Endodermal cell (in vitro differentiated cells): ENCODE measurements around the gene PAK1IP1. TPM values are rescaled to one million over a fixed set of nuclear protein-coding genes. Genes with fewer than 3 reads are reported as not detected.
A peak's percentile ranks its signal among the peaks of the same experiment; 100 is the strongest.

Experiments used
- DNase-seq: peaks from one replicate; pipeline ENCODE4 v3.0.0-alpha.2; 2017
- H3K27ac ChIP-seq: 2 replicates; pipeline ENCODE4 v1.5.1; 2013; ENCODE audit warnings: mild to moderate bottlenecking, low read depth, low read length, moderate library complexity
- H3K27me3 ChIP-seq: 2 replicates; pipeline ENCODE4 v1.6.1; 2013; ENCODE audit warnings: mild to moderate bottlenecking, low read length, moderate library complexity; ENCODE audit not compliant: insufficient read depth, control insufficient read depth, poor library complexity, severe bottlenecking
- H3K36me3 ChIP-seq: 2 replicates; pipeline ENCODE4 v1.7.0; 2013; ENCODE audit warnings: mild to moderate bottlenecking, low read length, moderate library complexity; ENCODE audit not compliant: control insufficient read depth, insufficient read depth
- H3K4me1 ChIP-seq: one replicate; pipeline ENCODE4 v1.7.0; 2013; ENCODE audit warnings: low read length; ENCODE audit not compliant: control insufficient read depth, insufficient read depth
- H3K4me3 ChIP-seq: 2 replicates; pipeline ENCODE4 v1.5.1; 2013; ENCODE audit warnings: mild to moderate bottlenecking, low read length, moderate library complexity
- H3K9ac ChIP-seq: 2 replicates; pipeline ENCODE4 v1.6.1; 2013; ENCODE audit warnings: mild to moderate bottlenecking, low read length, moderate library complexity; ENCODE audit not compliant: poor library complexity, severe bottlenecking; ENCODE audit errors: extremely low read depth
- H3K9me3 ChIP-seq: 2 replicates; pipeline ENCODE4 v1.6.1; 2013; ENCODE audit warnings: mild to moderate bottlenecking, low read length, moderate library complexity; ENCODE audit not compliant: control insufficient read depth
- H3K27ac Mint-ChIP-seq: 2 replicates; pipeline ENCODE4 v1.8.0; 2020; ENCODE audit warnings: mixed read lengths
- H3K27me3 Mint-ChIP-seq: 2 replicates; pipeline ENCODE4 v1.8.0; 2021; ENCODE audit warnings: mild to moderate bottlenecking, mixed read lengths; ENCODE audit not compliant: insufficient read depth
- H3K36me3 Mint-ChIP-seq: 2 replicates; pipeline ENCODE4 v1.8.0; 2020; ENCODE audit warnings: low read depth, mixed read lengths
- H3K4me1 Mint-ChIP-seq: 2 replicates; pipeline ENCODE4 v1.8.0; 2020; ENCODE audit warnings: mixed read lengths
- H3K4me3 Mint-ChIP-seq: 2 replicates; pipeline ENCODE4 v1.8.0; 2020; ENCODE audit warnings: mild to moderate bottlenecking, moderate library complexity, mixed read lengths
- H3K9me3 Mint-ChIP-seq: 2 replicates; pipeline ENCODE4 v1.8.0; 2020; ENCODE audit warnings: mild to moderate bottlenecking, mixed read lengths
- CTCF ChIP-seq: fragments of 200-600 bp; sonication (generic); conservative IDR thresholded peaks from 2 replicates; pipeline ENCODE4 v1.5.0; 2021; ENCODE audit warnings: antibody characterized with exemption, mild to moderate bottlenecking
- WGBS, 2 experiments: methylation state at CpG; one replicate each; pipeline versions ENCODE4 v1.1.5 to v1.1.7; 2013; ENCODE audit warnings: missing lambda C conversion rate in 2 of 2, mixed read lengths in 1 of 2; ENCODE audit not compliant: insufficient coverage in 1 of 2, insufficient read length in 1 of 2; 5-methylcytosine and 5-hydroxymethylcytosine counted together
- total RNA-seq, 2 donors: library from RNA; stranded (reverse); fragmentation: NEBNext Ultra II Directional in 1 of 2; extraction: Animal tissue kit (Norgen Biotek cat#: 25700) in 1 of 2; gene quantifications; 2 replicates in 1 of 2; 3 replicates in 1 of 2; pipeline ENCODE4 v1.2.1, GENCODE V29; 2021

Gene PAK1IP1
- total RNA-seq, 2 donors from 2014 or later, result 15.3 to 16.8 TPM

- WGBS, 2 experiments, result 0 to 1% methylated on average over 13 to 17 of the region's 17 CpGs
- H3K4me1 Mint-ChIP-seq, result peaks cover 30% of the 10 kb centered on the region
- TF ChIP-seq CTCF, result no peak
- H3K4me1 ChIP-seq, result no peaks in the 10 kb centered on the region
- H3K9me3 Mint-ChIP-seq, result peaks cover 4% of the 10 kb centered on the region
- H3K27ac ChIP-seq, result peak overlapping the region; percentile 99
- H3K36me3 Mint-ChIP-seq, result peaks cover 24% of the 10 kb centered on the region
- peak overlapping the region; percentile 97 for H3K9ac ChIP-seq
- H3K27ac Mint-ChIP-seq, result peak overlapping the region; percentile 100
- H3K27me3 Mint-ChIP-seq, result no peaks in the 10 kb centered on the region
- peak overlapping the region; percentile 87 for H3K4me3 Mint-ChIP-seq
- peak overlapping the region; percentile 93 for H3K4me3 ChIP-seq
- H3K27me3 ChIP-seq, result no peaks in the 10 kb centered on the region
- H3K36me3 ChIP-seq, result peaks cover 35% of the 10 kb centered on the region
- peaks cover 9% of the 10 kb centered on the region for H3K9me3 ChIP-seq
- no peak for DNase-seq
These were observed 400 bp downstream of the PAK1IP1 start for GRCh38 chr6:10695086-10695657.

GRCh38 chr6:10696655-10697054 is 1.9 kb downstream of the PAK1IP1 start:
- peaks cover 17% of the 10 kb centered on the region for H3K4me1 Mint-ChIP-seq
- H3K9me3 ChIP-seq, result peaks cover 9% of the 10 kb centered on the region
- 96% methylated on average over 3 to 4 of the region's 4 CpGs for WGBS, 2 experiments
- H3K4me3 Mint-ChIP-seq, result no peak overlapping the region
- H3K27me3 ChIP-seq, result no peaks in the 10 kb centered on the region
- DNase-seq, result no peak
- peaks cover 4% of the 10 kb centered on the region for H3K9me3 Mint-ChIP-seq
- no peak overlapping the region for H3K27ac Mint-ChIP-seq
- H3K27ac ChIP-seq, result no peak overlapping the region
- H3K4me1 ChIP-seq, result no peaks in the 10 kb centered on the region
- no peak for TF ChIP-seq CTCF
- no peaks in the 10 kb centered on the region for H3K27me3 Mint-ChIP-seq
- H3K36me3 Mint-ChIP-seq, result peaks cover 38% of the 10 kb centered on the region
- H3K4me3 ChIP-seq, result peak overlapping the region; percentile 93
- H3K36me3 ChIP-seq, result peaks cover 42% of the 10 kb centered on the region
- H3K9ac ChIP-seq, result no peak overlapping the region

DNA sequence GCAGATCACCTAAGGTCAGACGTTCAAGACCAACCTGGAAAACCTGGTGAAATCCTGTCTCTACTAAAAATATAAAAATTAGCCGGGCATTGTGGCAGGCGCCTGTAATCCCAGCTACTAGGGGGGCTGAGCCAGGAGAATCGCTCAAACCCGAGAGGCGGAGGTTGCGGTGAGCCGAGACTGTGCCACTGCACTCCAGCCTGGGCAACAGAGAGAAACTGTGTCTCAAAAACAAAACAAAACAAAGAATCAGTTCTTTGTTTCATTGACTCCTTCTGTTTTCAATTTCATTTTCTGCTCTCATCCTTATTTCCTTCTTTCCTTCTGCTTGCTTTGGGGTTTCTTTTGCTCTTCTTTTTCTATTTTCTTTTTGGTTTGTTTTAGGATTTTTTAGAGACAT is 19.2 kb downstream of the PAK1IP1 start:
- H3K9ac ChIP-seq, result no peak overlapping the region
- H3K9me3 ChIP-seq, result peaks cover 14% of the 10 kb centered on the region
- H3K27me3 ChIP-seq, result no peaks in the 10 kb centered on the region
- H3K36me3 ChIP-seq, result peaks cover 15% of the 10 kb centered on the region
- no peaks in the 10 kb centered on the region for H3K4me1 ChIP-seq
- DNase-seq, result no peak
- 84 to 91% methylated on average over 6 to 8 of the region's 8 CpGs for WGBS, 2 experiments
- no peaks in the 10 kb centered on the region for H3K4me1 Mint-ChIP-seq
- H3K27ac Mint-ChIP-seq, result no peak overlapping the region
- no peak for TF ChIP-seq CTCF
- no peaks in the 10 kb centered on the region for H3K27me3 Mint-ChIP-seq
- no peak overlapping the region for H3K27ac ChIP-seq
- peaks cover 11% of the 10 kb centered on the region for H3K9me3 Mint-ChIP-seq
- H3K4me3 Mint-ChIP-seq, result no peak overlapping the region
- peaks cover 12% of the 10 kb centered on the region for H3K36me3 Mint-ChIP-seq
- no peak overlapping the region for H3K4me3 ChIP-seq
